ENCODE measurements around the gene UCP1.

DNA sequence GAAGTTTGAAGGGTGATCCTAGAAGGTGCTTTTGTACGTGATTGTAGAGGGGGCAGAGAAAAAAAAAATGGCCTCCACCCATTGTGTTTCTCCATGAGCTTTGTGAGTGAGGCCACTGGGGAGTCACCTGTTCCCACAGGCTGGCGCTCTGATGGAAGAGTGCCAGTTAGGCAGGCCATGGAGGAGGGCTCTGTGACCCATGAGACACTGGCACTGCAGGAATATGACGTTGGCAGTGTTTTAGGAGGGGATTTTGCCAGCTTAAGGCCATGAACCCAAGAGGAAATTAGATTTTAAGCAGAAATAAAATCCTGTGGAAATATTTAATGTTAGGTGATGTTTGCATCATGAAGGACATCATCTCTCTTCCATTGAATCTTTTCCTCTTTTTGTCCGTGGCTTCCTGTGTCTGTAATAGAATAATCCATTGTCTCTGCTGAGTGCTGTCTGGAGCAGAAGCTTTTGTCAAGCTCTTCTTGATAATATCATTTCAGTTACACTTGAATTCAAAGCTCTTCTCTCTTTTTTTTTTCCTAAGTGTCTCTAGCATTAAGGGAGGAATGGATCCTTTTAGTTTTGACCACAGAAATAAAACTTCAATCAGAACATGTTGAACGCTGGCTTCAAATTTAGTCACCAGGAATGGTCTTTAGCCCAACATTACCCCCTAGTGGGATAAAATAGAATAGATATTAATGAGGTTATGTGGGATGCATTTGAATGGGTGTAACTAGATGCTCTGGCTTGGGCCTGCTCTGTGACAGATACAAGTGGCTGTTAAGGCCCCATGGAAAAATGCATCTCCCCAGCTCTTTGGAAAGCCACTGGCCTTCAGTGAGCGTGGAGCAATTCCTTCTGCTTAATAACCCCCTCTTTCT is 41.0 kb upstream of the UCP1 start:
- TF ChIP-seq, protein P1, sequence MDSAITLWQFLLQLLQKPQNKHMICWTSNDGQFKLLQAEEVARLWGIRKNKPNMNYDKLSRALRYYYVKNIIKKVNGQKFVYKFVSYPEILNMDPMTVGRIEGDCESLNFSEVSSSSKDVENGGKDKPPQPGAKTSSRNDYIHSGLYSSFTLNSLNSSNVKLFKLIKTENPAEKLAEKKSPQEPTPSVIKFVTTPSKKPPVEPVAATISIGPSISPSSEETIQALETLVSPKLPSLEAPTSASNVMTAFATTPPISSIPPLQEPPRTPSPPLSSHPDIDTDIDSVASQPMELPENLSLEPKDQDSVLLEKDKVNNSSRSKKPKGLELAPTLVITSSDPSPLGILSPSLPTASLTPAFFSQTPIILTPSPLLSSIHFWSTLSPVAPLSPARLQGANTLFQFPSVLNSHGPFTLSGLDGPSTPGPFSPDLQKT (IDR thresholded peaks at IDR 0.05; ENCODE audit: borderline replicate concordance, low read depth, low read length) = no peak
- TF ChIP-seq, protein P2, sequence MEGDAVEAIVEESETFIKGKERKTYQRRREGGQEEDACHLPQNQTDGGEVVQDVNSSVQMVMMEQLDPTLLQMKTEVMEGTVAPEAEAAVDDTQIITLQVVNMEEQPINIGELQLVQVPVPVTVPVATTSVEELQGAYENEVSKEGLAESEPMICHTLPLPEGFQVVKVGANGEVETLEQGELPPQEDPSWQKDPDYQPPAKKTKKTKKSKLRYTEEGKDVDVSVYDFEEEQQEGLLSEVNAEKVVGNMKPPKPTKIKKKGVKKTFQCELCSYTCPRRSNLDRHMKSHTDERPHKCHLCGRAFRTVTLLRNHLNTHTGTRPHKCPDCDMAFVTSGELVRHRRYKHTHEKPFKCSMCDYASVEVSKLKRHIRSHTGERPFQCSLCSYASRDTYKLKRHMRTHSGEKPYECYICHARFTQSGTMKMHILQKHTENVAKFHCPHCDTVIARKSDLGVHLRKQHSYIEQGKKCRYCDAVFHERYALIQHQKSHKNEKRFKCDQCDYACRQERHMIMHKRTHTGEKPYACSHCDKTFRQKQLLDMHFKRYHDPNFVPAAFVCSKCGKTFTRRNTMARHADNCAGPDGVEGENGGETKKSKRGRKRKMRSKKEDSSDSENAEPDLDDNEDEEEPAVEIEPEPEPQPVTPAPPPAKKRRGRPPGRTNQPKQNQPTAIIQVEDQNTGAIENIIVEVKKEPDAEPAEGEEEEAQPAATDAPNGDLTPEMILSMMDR (tag by site-specific recombination; IDR thresholded peaks at IDR 0.05) = no peak
- no peak for TF ChIP-seq HOXD13 (CRISPR knock-in tag; IDR thresholded peaks at IDR 0.05; ENCODE audit: borderline replicate concordance)
- no peak for TF ChIP-seq GLI2 (tag by site-specific recombination; IDR thresholded peaks at IDR 0.05; ENCODE audit: borderline replicate concordance, low read depth)
- TF ChIP-seq ZNF629 (tag by site-specific recombination; IDR thresholded peaks at IDR 0.05) = no peak
- no peak for TF ChIP-seq ZNF221 (tag by site-specific recombination; IDR thresholded peaks at IDR 0.05; ENCODE audit: borderline replicate concordance)
- no peak for TF ChIP-seq ZNF274 (IDR thresholded peaks at IDR 0.05; ENCODE audit: low read length)
- no peak for TF ChIP-seq ZNF274 (tag by site-specific recombination; IDR thresholded peaks at IDR 0.05; ENCODE audit: borderline replicate concordance)
- TF ChIP-seq ZNF596 (tag by site-specific recombination; IDR thresholded peaks at IDR 0.05) = no peak
- TF ChIP-seq, protein P3, sequence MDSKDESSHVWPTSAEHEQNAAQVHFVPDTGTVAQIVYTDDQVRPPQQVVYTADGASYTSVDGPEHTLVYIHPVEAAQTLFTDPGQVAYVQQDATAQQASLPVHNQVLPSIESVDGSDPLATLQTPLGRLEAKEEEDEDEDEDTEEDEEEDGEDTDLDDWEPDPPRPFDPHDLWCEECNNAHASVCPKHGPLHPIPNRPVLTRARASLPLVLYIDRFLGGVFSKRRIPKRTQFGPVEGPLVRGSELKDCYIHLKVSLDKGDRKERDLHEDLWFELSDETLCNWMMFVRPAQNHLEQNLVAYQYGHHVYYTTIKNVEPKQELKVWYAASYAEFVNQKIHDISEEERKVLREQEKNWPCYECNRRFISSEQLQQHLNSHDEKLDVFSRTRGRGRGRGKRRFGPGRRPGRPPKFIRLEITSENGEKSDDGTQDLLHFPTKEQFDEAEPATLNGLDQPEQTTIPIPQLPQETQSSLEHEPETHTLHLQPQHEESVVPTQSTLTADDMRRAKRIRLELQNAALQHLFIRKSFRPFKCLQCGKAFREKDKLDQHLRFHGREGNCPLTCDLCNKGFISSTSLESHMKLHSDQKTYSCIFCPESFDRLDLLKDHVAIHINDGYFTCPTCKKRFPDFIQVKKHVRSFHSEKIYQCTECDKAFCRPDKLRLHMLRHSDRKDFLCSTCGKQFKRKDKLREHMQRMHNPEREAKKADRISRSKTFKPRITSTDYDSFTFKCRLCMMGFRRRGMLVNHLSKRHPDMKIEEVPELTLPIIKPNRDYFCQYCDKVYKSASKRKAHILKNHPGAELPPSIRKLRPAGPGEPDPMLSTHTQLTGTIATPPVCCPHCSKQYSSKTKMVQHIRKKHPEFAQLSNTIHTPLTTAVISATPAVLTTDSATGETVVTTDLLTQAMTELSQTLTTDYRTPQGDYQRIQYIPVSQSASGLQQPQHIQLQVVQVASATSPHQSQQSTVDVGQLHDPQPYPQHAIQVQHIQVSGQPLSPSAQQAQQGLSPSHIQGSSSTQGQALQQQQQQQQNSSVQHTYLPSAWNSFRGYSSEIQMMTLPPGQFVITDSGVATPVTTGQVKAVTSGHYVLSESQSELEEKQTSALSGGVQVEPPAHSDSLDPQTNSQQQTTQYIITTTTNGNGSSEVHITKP (tag by site-specific recombination; IDR thresholded peaks at IDR 0.05) = no peak
- TF ChIP-seq, protein P4, sequence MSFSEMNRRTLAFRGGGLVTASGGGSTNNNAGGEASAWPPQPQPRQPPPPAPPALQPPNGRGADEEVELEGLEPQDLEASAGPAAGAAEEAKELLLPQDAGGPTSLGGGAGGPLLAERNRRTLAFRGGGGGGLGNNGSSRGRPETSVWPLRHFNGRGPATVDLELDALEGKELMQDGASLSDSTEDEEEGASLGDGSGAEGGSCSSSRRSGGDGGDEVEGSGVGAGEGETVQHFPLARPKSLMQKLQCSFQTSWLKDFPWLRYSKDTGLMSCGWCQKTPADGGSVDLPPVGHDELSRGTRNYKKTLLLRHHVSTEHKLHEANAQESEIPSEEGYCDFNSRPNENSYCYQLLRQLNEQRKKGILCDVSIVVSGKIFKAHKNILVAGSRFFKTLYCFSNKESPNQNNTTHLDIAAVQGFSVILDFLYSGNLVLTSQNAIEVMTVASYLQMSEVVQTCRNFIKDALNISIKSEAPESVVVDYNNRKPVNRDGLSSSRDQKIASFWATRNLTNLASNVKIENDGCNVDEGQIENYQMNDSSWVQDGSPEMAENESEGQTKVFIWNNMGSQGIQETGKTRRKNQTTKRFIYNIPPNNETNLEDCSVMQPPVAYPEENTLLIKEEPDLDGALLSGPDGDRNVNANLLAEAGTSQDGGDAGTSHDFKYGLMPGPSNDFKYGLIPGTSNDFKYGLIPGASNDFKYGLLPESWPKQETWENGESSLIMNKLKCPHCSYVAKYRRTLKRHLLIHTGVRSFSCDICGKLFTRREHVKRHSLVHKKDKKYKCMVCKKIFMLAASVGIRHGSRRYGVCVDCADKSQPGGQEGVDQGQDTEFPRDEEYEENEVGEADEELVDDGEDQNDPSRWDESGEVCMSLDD (tag by site-specific recombination; IDR thresholded peaks at IDR 0.05) = no peak
- TF ChIP-seq, protein P5, sequence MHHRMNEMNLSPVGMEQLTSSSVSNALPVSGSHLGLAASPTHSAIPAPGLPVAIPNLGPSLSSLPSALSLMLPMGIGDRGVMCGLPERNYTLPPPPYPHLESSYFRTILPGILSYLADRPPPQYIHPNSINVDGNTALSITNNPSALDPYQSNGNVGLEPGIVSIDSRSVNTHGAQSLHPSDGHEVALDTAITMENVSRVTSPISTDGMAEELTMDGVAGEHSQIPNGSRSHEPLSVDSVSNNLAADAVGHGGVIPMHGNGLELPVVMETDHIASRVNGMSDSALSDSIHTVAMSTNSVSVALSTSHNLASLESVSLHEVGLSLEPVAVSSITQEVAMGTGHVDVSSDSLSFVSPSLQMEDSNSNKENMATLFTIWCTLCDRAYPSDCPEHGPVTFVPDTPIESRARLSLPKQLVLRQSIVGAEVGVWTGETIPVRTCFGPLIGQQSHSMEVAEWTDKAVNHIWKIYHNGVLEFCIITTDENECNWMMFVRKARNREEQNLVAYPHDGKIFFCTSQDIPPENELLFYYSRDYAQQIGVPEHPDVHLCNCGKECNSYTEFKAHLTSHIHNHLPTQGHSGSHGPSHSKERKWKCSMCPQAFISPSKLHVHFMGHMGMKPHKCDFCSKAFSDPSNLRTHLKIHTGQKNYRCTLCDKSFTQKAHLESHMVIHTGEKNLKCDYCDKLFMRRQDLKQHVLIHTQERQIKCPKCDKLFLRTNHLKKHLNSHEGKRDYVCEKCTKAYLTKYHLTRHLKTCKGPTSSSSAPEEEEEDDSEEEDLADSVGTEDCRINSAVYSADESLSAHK (tag by site-specific recombination; IDR thresholded peaks at IDR 0.05) = no peak
- TF ChIP-seq ZNF544 (tag by site-specific recombination; IDR thresholded peaks at IDR 0.05) = no peak
- no peak for TF ChIP-seq ZNF777 (tag by site-specific recombination; IDR thresholded peaks at IDR 0.05; ENCODE audit: borderline replicate concordance)
